Nasal cavity respiratory epithelium epithelial cell of viscerocranial mucosa (primary cell): ENCODE data around the gene SOX1. TPM values are rescaled to one million over a fixed set of nuclear protein-coding genes. Genes with fewer than 3 reads are reported as not detected.

Experiments used
- total RNA-seq: library from RNA; depleted of rRNA; stranded (reverse); fragments of >200 nt; gene quantifications from 2 replicates; pipeline ENCODE4 v1.2.3, GENCODE V29; 2014

The SOX1 gene
- not detected in 2 replicates for total RNA-seq

GRCh38 chr13:112067116-112067741, at the start of gene SOX1:
SOX1 (plus strand) TSS chr13:112067149; CDS start chr13:112067659, 510 bp downstream.

